HPDE6-E6E7 (cell line): ENCODE measurements around the gene NDUFV3.
"Not testable (repeated sequence)": the region's sequence is repeated elsewhere in the genome, so short reads cannot be mapped to it uniquely, and the experiment has no call there.

Experiments
- DNase-seq: peaks from one replicate; pipeline ENCODE4 v3.0.0; 2011; ENCODE audit warnings: missing footprints; ENCODE audit errors: extremely low spot score

The NDUFV3 gene

DNA sequence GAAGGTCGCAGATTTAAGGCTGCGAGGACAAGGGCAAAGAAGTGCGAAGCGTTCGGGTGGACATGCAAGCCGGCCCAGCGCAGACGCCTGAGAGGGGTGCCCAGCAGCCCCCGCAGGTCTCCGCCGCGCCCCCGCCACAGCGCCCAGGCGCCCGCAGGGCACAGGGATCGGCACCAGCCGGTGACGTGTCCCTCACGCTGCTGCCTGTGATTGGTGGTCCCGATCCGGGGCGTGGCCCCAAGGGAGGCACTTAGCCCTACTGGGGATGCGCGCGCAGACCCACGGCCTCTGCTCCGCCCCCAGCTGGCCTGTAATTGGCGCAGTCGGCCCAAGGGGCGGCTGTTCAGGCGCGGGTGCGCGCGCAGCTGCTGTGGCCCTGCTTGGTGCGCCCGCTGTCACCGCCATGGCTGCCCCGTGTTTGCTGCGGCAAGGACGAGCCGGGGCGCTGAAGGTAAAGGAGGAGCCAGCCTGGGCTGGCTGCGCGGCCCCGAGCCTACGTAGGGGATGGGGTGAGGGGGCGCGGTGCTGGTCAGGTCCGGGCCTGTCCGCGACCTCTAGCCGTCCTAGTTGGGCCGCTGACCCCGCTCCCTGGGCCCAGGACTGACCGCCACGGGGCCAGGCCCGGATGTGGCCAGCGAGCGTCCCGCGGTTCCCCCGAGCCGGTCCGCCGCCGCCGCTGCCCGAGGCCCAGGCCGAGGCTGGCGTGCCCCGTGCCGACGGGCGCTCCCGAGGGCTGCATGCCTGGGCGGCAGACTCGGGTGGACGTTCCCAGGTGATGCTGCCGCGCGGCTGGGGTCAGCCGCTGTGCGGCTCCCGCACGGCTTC is at the start of gene NDUFV3:
TSS of gene NDUFV3 (plus strand) at position 379 of the 825 bp plus-strand sequence. CDS start at position 404, 25 bp downstream.
- DNase-seq: peak; percentile 98

DNA sequence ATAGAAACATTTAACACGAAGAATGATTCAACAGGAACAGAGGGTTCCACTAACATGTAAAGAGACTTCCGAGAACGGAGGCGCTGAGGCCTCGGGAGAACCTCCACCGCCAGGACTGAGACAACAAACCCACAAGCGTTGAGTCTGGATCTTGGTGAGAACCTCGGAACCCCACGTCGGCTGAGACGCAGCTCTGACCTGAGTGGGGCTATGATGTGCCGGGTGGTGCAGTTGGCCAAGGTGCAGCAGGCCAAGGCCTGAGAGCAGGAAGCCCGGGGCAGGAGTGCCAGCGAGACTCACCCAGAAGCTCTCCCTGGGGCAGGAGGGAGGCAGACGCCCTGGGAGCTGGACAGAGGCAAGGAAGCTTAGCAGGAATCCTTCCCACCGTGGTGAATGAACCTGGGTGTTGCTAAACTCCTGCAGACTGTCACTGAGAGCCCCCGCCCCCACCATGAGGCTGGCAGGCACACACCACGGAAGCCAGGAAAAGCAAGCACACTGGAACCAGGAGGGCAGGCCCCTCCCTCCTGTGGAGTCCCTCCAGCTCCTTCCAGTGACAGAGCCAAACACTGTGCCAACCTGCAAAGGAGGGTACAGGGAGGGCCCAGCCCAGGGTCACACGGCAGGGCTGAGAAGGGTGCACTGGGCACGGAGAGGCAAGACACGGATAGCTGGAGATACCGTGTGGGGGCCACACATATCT is 48.5 kb upstream of the NDUFV3 start:
- DNase-seq: no peak

DNA sequence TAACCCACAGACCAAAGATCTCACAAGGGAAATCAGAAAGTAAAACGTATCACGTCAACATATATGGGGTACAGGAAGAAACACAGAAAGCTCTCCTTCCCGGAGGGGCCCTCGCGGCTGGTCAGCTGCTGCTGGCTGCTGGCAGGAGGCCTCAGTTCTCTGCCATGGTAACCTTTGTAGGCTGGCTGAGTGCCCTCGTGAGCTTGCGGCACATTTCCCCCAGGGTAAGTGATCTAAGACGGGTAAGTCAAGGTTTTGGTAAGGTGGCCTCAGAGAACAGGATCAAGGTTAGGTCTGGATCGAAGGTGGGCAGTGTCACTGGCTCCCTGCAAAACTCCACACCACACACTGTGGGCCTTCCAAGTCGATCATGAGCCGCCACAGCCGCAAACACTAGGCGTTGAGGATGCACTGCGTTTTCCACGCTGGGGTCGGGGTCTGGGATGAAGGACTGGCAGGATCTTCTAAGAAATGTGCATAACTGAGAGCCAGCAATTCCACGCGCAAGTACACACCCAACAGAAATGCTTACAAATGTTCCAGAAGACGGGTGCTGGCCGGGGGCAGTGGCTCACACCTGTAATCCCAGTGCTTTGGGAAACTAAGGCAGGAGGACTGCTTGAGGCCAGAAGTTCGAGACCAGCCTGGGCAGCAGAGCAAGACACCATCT is 47.7 kb upstream of the NDUFV3 start:
- DNase-seq: no peak

DNA sequence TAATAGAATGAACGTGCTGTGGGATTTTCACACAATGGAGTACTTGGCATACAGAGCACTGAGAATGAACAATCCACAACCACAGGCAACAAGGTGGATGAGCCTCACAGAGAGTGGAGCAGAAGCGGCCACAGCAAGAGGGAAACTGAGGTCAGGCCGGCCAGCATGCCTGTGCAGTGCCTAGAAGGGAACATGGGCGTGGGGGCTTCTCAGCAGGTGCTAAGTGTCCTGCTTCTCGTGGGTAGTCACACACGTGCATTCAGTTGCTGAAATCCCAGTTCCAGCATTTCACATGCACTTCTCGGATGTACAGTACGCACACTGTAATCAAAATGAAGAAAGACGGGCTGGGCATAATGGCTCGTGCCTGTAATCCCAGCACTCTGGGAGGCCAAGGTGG is 46.9 kb upstream of the NDUFV3 start:
- no peak for DNase-seq

DNA sequence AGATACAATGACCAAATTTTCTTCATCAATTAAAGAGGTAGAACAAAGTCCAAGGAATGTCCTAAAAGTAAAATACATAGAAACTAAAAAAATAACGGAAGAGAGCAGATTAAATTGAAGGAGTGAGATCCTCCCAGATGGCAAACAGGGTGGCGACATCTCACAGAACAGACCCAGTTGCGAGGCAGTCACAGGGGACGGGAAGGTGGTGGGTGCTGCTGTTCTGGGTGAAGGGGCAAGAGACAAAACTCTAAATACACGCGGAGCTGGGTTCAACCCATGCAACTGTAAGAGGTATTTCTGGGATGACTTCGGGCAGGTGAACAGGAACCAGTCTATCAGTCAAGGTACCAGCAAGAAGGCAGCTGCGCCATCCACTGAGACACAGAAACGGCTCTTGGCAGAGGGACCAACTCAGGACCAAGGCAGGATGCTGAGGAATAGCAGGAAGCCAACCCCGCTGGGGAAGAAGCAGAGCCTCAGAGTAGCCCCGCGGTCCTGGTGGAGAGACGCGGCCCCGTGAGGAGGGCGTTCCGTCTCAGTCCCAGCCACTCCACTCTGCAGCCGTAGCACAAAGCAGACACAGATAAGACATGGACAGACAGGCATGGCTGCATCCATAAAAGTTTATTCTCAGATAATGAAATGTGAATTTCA is 45.9 kb upstream of the NDUFV3 start:
- DNase-seq: no peak

DNA sequence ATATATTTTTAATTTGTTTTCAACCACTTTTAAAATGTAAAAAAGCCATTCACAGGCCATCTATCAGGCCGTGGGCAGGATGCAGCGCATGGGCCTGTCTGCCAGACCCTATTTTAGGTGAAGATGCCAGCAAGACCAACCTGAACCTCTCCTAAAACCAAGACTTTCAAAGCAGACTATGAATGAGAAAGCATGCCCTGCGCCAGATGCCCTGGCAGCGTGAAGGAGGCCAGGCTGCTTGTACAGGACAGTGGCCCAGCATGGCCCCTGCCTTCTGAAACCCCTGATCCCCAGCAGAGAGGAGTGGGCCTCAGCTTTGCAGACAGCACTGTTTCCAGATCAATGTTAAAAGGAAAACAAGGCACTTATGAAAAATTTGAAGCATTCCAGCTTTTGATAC is 45.4 kb upstream of the NDUFV3 start:
- no peak for DNase-seq

DNA sequence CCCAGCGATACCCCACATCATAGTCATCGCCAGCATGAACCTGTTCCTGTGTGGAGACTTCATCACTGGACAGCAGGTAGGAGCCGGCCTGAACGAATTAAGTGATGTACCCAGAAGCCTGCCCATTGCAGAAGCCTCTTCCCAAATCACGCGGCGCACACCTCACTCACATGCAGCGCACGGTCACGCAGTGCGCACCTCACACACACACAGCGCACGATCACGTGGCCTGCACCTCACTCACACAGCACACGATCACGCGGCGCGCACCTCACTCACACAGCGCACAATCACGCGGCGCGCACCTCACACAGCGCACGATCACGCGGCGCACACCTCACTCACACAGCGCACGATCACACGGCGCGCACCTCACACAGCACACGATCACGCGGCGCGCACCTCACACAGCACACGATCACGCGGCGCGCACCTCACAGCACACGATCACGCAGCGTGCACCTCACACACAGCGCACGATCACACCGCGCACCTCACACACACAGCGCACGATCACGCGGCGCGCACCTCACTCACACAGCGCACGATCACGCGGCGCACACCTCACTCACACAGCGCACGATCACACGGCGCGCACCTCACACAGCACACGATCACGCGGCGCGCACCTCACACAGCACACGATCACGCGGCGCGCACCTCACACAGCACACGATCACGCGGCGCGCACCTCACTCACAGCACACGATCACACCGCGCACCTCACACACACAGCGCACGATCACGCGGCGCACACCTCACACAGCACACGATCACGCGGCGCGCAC is 44.8 kb upstream of the NDUFV3 start:
- DNase-seq: not testable (repeated sequence)

DNA sequence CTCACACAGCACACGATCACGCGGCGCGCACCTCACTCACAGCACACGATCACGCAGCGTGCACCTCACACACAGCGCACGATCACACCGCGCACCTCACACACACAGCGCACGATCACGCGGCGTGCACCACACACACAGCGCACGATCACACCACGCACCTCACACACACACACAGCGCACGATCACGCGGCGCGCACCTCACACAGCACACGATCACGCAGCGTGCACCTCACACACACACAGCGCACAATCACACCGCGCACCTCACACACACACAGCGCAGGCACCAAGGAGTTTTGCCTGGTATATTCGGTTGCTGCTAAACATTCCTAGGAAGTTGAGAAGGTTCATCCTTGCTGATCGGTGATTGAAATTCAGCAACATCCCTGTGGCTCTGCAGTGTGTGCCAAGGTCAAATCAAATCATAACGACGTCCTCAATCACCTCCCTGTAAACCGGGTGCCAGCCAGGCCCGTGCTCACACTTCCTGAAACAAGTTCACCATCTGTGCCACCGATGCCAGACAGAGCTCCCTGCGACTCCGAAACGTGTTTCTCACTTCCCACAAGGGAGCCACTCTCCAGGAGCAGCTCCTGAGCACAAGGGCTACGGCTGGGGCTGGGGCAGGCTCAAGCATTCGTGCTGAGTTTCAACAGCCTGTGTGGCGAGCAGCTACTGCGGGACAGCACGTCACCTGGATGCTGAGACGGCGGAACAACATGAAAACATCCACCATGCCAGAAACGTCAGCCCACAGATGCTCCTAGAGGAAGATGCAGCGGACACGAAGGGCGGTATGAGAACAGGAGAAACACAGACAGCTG is 44.0 kb upstream of the NDUFV3 start:
- DNase-seq: no peak

DNA sequence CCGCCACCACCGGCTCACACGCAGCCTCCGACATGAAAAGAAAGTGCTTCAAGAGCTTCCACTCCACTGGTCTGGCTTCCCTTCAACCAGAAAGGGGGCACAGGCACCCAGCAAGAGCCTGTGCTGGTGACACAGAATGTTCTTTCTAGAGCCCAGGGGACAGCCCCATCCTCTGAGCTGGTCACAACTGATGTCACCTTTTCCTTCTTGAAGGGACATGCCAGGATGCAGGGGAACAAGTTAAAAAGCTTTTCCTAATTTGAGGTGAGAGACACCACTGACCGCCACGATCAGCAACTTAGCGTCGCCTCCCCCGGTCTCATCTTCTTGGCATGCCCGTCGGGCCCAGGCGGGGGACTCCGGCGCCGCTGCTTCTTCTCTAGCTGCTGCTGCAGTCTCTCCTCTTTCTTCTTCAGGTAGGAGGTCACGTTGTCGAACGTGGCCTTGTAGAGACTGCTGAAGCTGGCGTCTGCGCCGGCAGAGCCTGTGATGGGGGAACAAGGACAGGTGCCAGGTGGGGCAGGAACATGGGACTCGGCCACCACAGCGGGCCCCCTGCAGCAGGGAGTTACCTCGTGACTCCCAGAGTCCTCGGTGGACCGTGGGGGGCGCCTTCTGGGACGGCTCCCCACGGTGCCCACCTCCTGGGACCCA is 43.2 kb upstream of the NDUFV3 start:
- DNase-seq: no peak

DNA sequence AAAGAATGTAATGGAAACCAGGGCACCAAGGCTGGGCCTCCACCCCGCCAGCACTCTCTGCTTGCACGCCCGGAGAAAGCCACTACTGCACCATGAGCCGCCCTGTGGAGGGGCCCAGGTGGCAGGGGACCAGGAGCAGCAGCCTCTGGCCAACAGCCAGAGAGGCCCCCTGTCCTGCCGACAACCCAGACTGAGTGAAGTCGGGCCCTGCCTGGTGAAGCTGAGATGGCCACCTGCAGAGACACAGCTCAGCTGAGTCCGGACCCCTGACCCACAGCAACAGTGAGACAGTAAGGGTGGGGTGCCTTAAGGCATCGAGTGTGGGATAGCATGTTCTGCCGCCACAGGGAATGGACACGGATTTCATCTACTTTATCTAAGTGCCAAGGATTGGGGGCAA is 42.6 kb upstream of the NDUFV3 start:
- no peak for DNase-seq

DNA sequence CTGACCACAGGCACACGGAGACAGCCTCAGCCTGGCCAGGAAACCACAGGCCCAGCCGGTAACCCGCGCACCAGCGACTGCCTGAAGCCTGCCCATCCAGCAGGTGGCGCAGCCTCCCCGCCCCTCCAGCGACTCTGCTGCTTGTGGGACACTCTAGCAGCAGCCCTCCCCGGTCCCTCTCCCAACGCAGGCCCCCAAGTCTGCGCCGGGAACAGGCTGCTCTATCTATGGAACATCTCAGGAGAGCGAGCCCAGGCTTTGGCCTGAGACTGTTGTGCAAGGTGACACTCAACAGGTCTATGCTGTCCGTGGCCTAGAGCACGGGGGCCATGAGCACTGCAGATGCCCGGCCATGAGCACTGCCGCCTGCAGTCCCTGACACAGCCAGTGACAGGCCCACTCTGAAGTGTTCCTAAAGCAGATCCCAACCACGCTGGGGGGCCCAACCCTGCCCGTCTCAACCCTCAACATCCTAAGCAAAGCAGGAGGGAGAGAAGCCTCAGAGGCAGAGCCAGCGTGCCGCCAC is 42.2 kb upstream of the NDUFV3 start:
- no peak for DNase-seq

DNA sequence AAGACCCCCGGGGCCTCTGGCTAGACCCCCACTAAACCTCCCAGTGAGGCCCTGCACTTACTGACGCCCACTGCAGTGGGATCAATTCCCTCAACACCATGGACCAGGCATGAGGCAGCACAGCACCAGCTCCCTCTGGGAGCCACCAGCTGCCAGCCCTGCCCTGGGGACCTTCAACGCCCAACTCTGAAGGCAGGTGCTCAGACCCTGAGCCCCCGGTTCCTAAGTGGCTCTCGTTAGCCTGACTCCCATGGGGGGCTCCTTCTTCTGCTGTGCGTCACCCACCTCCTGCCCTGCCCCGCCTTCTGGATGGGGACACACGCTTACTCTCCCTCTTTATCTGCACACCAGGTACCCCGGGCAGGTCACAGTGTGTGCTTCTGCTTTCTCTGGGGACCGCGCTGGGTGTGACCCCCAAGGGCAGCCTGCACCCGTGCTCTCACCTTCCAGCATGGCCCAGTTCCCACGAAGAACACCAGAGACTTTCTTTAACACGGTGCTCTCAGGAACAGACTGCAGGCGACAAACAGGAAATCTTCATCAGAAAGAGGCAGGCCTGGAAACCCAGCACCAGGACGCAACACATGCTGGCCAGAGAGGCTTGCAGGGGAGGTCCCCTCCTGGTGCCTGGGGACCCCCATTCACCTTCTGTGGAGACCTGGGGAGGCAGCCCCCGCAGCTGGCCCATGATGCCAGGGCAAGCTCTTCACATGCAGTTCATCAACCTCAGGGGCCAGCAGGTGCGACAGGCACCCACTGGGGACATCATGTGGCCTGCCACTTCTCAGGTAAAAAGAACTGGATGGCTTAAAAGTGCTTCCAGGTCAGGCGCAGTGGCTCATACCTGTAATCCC is 41.1 kb upstream of the NDUFV3 start:
- DNase-seq: no peak

DNA sequence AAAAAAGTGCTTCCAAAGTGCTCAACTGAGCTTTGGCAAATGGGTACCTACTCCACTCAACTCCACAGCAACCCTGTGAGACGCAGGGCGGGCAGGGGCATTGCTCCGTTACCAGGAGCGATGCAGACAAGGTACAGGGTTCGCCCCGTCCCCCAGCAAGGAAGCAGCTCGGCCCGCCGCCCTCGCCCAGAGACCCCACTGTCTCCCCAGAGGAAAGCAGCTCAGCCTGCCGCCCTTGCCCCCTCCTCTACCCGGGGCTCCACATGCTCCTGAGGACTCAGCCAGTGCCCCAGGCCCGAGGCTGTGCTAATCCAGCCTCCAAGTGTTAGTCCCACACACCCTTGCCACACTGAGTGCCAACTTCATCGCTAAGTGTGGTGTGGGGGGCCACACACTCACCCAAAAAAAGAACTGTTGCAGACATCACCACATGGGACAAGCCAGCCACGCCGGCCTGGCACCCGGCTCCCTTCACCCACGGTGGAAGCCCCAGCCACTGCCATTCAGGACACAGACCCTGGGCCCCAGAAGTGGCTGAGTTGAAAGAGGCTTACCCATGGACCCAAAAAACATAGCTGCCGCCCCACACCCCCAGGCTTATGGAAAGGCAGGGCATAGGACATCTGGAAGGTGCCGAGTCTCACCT is 40.1 kb upstream of the NDUFV3 start:
- no peak for DNase-seq

DNA sequence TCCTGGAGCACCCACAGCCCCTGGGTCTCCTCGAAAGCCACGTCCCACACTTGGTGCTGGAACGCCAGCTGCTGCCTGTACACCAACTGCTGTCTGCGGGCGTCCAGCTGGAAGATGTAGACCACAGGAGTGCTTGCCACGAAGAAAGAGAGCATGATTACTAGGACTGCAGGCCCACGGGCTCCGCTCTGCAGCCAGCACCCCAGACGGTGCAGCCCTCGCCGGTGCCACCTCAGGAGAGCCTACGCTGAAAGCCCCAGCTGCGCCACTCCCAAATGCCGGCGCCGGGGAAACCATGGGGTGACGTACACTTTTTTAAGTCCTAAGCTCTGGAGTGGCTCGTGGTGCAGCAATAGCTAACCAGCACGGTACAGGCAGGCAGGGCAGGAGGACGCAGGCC is 39.5 kb upstream of the NDUFV3 start:
- no peak for DNase-seq

DNA sequence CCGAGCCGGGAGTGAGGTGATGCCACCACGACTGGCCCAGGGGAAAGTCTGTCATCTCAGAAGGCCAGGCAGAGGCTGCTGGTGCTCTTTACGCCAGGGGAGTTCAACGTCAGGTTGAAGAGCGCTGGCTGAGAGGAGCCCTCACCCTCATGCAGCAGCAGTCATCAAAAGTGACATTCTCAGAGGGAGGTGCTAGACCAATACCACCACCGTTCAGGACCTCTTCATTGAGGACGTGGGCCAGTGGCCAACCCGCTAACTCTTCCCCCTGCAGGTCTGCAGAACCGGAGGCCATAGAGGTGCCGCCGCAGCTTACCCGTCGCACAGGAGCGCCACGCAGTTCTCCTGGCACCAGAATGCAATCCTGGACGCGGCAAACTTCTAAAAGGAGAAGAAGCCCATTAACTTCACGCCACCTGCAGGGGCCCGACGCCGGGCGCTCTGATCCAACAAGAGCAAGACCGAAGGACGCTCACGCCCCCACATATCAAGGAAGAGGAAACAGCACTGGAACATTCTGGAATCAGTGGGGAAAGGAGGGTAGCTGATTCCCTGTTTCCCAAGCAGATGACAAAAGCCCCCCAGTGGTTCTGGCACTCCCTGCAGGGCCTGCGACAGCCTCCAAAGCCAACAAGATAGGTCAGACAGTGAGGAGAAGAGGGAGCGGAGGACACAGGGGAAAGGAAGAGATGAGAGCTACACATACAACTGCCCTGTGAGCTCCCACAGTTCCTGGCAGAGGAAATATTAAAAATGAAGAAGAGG is 38.7 kb upstream of the NDUFV3 start:
- no peak for DNase-seq

DNA sequence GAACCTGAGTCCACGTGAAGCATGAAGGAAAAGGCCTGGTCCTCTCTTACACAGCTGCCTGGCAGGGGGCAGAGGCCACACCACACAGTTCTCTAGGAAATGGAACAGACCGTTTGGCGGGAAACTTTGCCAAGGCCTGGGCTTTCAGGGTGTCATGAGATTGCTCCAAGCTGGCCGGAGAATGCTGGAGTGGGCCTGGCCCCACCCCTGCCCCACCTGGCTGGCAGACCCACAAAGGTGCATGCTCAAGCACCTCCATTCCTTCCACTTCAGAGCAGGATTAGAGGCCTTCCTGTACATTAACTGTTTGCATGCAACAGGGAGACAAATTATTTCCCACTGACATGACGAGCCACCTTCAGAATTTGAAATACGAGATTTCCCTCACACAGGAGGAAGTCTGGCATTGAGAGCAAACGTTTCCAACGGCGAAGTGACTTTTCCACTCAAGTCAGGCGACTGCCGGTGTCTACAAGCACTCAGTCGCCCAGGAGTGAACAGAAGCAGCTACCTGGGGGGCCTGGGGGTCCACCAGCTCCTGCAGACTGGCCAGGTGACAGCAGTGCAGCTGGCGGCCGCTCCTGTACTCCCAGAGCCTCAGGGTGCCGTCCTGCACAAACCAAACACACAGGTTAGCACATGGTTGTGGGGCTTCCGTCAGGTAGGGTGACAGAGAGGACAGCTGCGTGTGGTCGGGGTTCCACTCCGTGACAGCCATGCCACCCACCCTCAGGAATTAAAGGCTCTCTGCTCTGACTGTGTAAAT is 37.8 kb upstream of the NDUFV3 start:
- no peak for DNase-seq

DNA sequence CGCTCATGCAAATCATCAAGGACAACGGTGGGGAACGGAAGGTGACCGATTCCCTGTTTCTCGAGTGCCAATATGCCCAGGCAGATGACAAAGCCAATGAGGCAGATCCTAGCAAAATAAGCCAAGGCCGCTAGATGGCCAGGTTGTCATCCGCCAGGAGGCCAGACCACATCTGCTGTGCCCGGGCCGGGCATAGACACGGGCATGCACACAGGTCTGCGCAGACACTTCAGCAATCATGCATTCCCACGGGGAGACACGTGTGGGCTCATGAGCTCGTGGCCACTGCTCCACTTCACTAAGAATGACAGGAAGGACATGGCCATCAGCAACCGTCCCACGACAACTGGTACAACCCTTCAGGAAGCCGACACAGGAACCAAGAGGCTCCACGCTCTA is 37.2 kb upstream of the NDUFV3 start:
- DNase-seq: no peak
